ENCODE results near the gene CSNK1G1. TPM values are rescaled to one million over a fixed set of nuclear protein-coding genes. Genes with fewer than 3 reads are reported as not detected.
A peak's percentile ranks its signal among the peaks of the same experiment; 100 is the strongest.
"Not testable (repeated sequence)": the region's sequence is repeated elsewhere in the genome, so short reads cannot be mapped to it uniquely, and the experiment has no call there.

CSNK1G1 gene
- total RNA-seq, 1 experiment from 2014 or later: 11.5 TPM

DNA sequence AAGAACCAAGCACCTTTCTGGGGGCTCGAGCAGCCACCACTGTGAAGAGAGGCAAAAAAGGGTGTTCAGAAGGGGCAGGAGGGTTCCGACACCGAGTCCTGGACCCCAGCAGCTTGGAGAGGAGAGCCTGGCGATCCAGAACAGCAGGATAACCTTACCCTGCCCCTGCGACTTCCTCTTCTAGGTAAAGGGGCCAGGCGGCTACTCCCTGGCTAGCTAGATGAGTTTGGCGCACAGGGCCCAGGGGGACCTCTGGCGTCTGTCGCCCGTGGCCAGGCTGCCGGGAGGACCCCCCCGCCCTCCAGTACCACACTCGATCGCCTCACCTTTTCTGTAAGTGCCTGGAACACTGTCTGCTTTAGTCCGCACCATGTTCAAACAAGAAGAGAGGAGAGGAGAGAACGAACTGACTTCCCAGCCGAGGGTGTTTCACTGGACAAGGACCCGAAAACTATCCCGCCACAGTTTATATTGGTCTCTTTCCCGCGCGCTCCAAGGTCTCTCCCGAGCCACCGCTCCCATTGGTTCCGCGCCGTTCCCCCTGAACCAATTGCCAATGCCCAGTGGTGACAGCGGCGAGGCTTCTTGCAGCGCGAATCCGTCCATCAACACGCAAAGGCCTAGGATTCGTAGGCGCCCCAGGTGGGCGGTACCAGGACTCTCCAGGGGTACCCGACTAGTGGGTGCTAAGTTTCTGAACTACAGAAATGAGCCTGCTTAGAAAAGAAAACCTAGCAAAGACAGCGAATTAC is 25.2 kb upstream of the CSNK1G1 start, which contains the start of gene PCLAF:
Gene PCLAF, minus strand, starts transcription at position 442 of the 752 bp plus-strand sequence. Its CDS starts 70 bp downstream, at position 372.
- Histone ChIP-seq H3K36me3 (ENCODE audit: control insufficient read depth, insufficient read depth, low read length) (no peaks in the 10 kb centered on the region), H3K4me1 (no peaks in the 10 kb centered on the region; the same call in none of the 2 replicates), H3K27me3 (replicated peaks; ENCODE audit: control insufficient read depth, insufficient read depth, low read length) (no peaks in the 10 kb centered on the region), H3K4me3 (ENCODE audit: low read depth, low read length) (peak within 1 kb of the TSS; percentile 50), H3K9me3 (no peaks in the 10 kb centered on the region)
- intact Hi-C loops (cut with micrococcal nuclease; ENCODE audit: unreplicated experiment): loop anchor here (1.0 kb wide), 1 partner anchor 172 kb away; no protein-coding TSS in a partner anchor
- peak within 1 kb of the TSS; percentile 90 for H3K4me3 Mint-ChIP-seq (ENCODE audit: unreplicated experiment)
- BruUV-seq (replicated peaks): TSS peak; percentile 62
- DNase-seq: peak; percentile 96 to 97
- H3K4me1 Mint-ChIP-seq (ENCODE audit: low read depth, unreplicated experiment): peaks cover 6% of the 10 kb centered on the region
- ChIA-PET POLR2A (interaction anchor here (0.6 kb wide), 1 partner anchor 133 kb away, joined by 3 read pairs; no protein-coding TSS in a partner anchor), CTCF (no interaction called here)
- H3K27ac Mint-ChIP-seq (ENCODE audit: unreplicated experiment): peak within 1 kb of the TSS; percentile 95
- no peaks in the 10 kb centered on the region for H3K9me3 Mint-ChIP-seq (ENCODE audit: unreplicated experiment)
- H3K27me3 Mint-ChIP-seq (ENCODE audit: insufficient read depth, unreplicated experiment): no peaks in the 10 kb centered on the region
- peaks cover 33% of the 10 kb centered on the region for H3K36me3 Mint-ChIP-seq (ENCODE audit: insufficient read depth, unreplicated experiment)
- TF ChIP-seq, protein P1, sequence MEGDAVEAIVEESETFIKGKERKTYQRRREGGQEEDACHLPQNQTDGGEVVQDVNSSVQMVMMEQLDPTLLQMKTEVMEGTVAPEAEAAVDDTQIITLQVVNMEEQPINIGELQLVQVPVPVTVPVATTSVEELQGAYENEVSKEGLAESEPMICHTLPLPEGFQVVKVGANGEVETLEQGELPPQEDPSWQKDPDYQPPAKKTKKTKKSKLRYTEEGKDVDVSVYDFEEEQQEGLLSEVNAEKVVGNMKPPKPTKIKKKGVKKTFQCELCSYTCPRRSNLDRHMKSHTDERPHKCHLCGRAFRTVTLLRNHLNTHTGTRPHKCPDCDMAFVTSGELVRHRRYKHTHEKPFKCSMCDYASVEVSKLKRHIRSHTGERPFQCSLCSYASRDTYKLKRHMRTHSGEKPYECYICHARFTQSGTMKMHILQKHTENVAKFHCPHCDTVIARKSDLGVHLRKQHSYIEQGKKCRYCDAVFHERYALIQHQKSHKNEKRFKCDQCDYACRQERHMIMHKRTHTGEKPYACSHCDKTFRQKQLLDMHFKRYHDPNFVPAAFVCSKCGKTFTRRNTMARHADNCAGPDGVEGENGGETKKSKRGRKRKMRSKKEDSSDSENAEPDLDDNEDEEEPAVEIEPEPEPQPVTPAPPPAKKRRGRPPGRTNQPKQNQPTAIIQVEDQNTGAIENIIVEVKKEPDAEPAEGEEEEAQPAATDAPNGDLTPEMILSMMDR (IDR thresholded peaks at IDR 0.05; ENCODE audit: insufficient read depth in 1 of 2, low read depth in 1 of 2, low read length in 1 of 2, severe bottlenecking in 1 of 2, unreplicated experiment in 1 of 2): peak in 1 of 2 experiments; percentile 5

DNA sequence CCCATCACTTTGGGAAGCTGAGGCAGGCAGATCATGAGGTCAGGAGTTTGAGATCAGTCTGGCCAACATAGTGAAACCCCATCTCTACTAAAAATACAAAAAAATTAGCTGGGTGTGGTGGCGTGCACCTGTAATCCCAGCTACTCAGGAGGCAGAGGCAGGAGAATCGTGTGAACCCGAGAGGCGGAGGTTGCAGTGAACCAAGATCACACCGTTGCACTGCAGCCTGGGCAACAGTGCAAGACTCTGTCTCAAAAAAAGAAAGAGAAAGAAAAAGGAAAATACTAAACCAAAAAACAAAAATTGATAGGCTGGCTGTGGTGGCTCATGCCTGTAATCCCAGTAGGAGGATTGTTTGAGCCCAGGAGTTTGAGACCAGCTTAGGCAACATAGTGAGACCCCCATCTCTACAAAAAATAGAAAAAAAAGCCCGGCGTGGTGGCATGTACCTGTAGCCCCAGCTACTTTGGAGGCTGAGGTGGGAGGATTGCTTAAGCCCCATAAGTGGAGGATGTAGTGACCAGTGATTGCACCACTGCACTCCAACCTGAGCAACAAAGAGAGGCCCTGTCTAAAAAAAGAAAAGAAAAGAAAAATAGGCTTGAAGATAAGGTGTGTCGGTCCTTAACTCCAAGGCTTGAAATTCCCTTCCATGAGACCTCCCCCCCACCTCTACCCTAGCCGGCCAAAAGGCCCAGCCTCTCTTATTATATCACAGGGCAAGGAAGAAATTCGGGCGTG is 24.3 kb upstream of the CSNK1G1 start:
- DNase-seq; H3K9me3 Mint-ChIP-seq (ENCODE audit: unreplicated experiment); H3K4me1 ChIP-seq; BruUV-seq (replicated peaks); H3K36me3 ChIP-seq (ENCODE audit: control insufficient read depth, insufficient read depth, low read length); H3K4me1 Mint-ChIP-seq (ENCODE audit: low read depth, unreplicated experiment); H3K27me3 Mint-ChIP-seq (ENCODE audit: insufficient read depth, unreplicated experiment); H3K9me3 ChIP-seq; intact Hi-C loops (cut with micrococcal nuclease; ENCODE audit: unreplicated experiment); H3K27me3 ChIP-seq (replicated peaks; ENCODE audit: control insufficient read depth, insufficient read depth, low read length): not testable (repeated sequence)
- Mint-ChIP-seq H3K4me3 (ENCODE audit: unreplicated experiment) (peak overlapping the region; percentile 90), H3K27ac (ENCODE audit: unreplicated experiment) (peak overlapping the region; percentile 95), H3K36me3 (ENCODE audit: insufficient read depth, unreplicated experiment) (peaks cover 41% of the 10 kb centered on the region)
- ChIA-PET POLR2A (interaction anchor here (0.6 kb wide), 1 partner anchor 132 kb away, joined by 3 read pairs; no protein-coding TSS in a partner anchor), CTCF (interaction anchor here (0.5 kb wide), 1 partner anchor 16 kb away, joined by 8 read pairs; no protein-coding TSS in a partner anchor)
- peak overlapping the region; percentile 50 for H3K4me3 ChIP-seq (ENCODE audit: low read depth, low read length)

DNA sequence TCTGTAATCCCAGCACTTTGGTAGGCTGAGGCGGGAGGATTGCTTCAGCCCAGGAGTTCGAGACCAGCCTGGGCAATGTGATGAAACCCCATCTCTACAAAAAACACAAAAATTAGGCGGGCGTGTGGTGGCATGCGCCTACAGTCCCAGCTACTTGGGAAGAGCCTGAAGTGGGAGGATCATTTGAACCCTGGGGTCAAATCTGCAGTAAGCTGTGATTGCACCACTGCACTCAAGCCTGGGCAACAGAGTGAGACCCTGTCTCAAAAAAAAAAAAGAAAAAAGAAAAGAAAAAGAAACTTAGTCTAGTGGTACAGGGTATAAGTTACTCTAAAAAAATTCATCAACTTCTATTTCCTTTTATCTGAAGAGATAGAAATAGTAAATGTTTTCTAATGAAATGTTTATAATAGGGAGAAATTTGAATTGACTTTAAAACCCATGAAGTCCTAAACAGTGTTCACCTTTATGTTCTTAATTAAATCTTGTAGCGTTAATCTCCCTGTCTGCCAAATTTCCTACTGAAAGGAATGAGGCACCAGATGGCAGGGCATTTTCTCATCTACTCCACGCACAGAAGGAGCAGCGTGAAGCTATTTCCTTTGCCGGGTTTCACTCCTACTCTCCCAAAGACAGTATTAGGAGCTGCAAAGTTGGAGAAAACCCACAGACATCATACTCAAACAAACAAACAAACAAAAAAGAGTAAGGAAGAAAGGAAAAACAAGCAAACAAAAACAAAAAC is 23.4 kb upstream of the CSNK1G1 start:
- no peaks in the 10 kb centered on the region for H3K27me3 Mint-ChIP-seq (ENCODE audit: insufficient read depth, unreplicated experiment)
- intact Hi-C loops (cut with micrococcal nuclease; ENCODE audit: unreplicated experiment): no loop called here
- ChIA-PET POLR2A (no interaction called here), CTCF (interaction anchor here (0.5 kb wide), 1 partner anchor 17 kb away, joined by 8 read pairs; no protein-coding TSS in a partner anchor)
- peak overlapping the region; percentile 95 for H3K27ac Mint-ChIP-seq (ENCODE audit: unreplicated experiment)
- peaks cover 46% of the 10 kb centered on the region for H3K36me3 Mint-ChIP-seq (ENCODE audit: insufficient read depth, unreplicated experiment)
- H3K9me3 Mint-ChIP-seq (ENCODE audit: unreplicated experiment): no peaks in the 10 kb centered on the region
- H3K4me1 Mint-ChIP-seq (ENCODE audit: low read depth, unreplicated experiment): peaks cover 6% of the 10 kb centered on the region
- Histone ChIP-seq H3K9me3 (no peaks in the 10 kb centered on the region), H3K4me1 (no peaks in the 10 kb centered on the region; the same call in none of the 2 replicates), H3K4me3 (ENCODE audit: low read depth, low read length) (no peak overlapping the region), H3K27me3 (replicated peaks; ENCODE audit: control insufficient read depth, insufficient read depth, low read length) (no peaks in the 10 kb centered on the region), H3K36me3 (ENCODE audit: control insufficient read depth, insufficient read depth, low read length) (no peaks in the 10 kb centered on the region)
- BruUV-seq (replicated peaks): no TSS peak
- TF ChIP-seq, protein P1 (IDR thresholded peaks at IDR 0.05; ENCODE audit: insufficient read depth in 1 of 2, low read depth in 1 of 2, low read length in 1 of 2, severe bottlenecking in 1 of 2, unreplicated experiment in 1 of 2): no peak
- DNase-seq: no peak
- H3K4me3 Mint-ChIP-seq (ENCODE audit: unreplicated experiment): peak overlapping the region; percentile 90
